Renal cortex interstitium (tissue), 11 donors: ENCODE results near the gene CYP2R1. TPM values are rescaled to one million over a fixed set of nuclear protein-coding genes. Genes with fewer than 3 reads are reported as not detected.

Experiments used
- DNase-seq, 11 donors: peaks; one replicate each; pipeline ENCODE4 v3.0.0-alpha.2; 2013; ENCODE audit warnings: low read depth in 9 of 11, low spot score in 4 of 11; ENCODE audit errors: extremely low read depth in 1 of 11
- polyA plus RNA-seq, 3 donors: library from polyadenylated mRNA; unstranded; fragments of 120-200 nt; gene quantifications; one replicate each; pipeline ENCODE4 v1.2.1, GENCODE V29; 2013; ENCODE audit not compliant: insufficient read length in 3 of 3

CYP2R1 gene
- polyA plus RNA-seq, 3 donors: 19.5 to 24.8 (median 22.5) TPM

- no peak for DNase-seq
These were observed 38.0 kb downstream of the CYP2R1 start for GRCh38 chr11:14854057-14854456.

DNA sequence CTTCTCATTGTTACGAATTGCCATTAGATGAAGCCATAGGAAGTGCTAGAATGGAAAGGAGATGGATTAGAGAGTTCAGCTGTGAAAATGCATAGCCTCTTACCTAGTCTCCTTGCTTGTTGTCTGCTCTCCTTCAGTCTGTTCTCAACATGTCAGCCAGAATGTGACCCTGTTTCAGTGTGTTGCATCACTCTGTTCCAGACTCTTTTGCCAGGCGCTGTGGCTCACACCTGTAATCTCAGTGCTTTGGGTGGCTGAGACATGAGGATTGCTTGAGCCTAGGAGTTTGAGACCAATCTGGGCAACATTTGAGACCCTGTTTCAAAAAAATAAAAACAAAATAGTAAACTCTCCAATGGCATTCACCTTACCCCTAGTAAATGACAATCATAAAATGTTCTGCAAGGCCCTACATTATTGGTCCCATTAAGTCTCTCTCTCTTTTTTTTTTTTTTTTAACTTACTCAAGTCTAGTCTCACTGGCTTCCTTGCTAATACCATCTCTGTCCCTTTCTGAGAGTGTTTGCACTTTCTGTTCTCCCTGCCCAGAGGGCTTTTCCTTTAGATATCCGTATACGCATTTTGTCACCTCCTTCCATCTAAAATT, 39.4 kb downstream of the CYP2R1 start:
- DNase-seq: no peak

GRCh38 chr11:14842002-14842401, 50.0 kb downstream of the CYP2R1 start:
- DNase-seq: no peak

GRCh38 chr11:14835496-14836492, 56.2 kb downstream of the CYP2R1 start:
- DNase-seq: no peak

Other genes with a start within 250 kb of the CYP2R1 start
- gene PDE3B, start 248.4 kb downstream of the CYP2R1 start, polyA plus RNA-seq: 10 to 100 TPM in 2 of 3 donors, 1 to 10 TPM in 1; 6.2 to 10.6 (median 10.5) TPM
- 10 to 100 TPM; 14.5 to 18.4 (median 15.2) TPM for gene CALCA, start 80.1 kb upstream of the CYP2R1 start, polyA plus RNA-seq
- 1 to 10 TPM; 3.4 to 5.5 (median 5.0) TPM for gene CALCB, start 181.4 kb upstream of the CYP2R1 start, polyA plus RNA-seq
- 1 to 10 TPM in 1 of 3 donors, under 1 TPM in 2; 0.33 to 1.3 (median 0.62) TPM for gene INSC, start 222.7 kb upstream of the CYP2R1 start, polyA plus RNA-seq